ENCODE data around the gene MS4A6A. TPM values are rescaled to one million over a fixed set of nuclear protein-coding genes. Genes with fewer than 3 reads are reported as not detected.

MS4A6A gene
- total and polyA plus RNA-seq, 9 of the 15 experiments (the other 6 are each of a cell fraction or from before 2014, with no cell fraction given), result 0.57 to 9.5 (median 4.2) TPM

GRCh38 chr11:60161766-60162165 lies 21.1 kb downstream of the MS4A6A start:
- Histone ChIP-seq H3K27ac (ENCODE audit: extremely low read depth, low read depth, low read length) (no peak overlapping the region), H3K79me2 (ENCODE audit: control insufficient read depth, insufficient read depth, low read length) (no peaks in the 10 kb centered on the region), H2AFZ (ENCODE audit: low read depth, low read length) (peak overlapping the region; percentile 28; the same call in 1 of the 2 replicates), H3K9me1 (ENCODE audit: control insufficient read depth, insufficient read depth, low read length) (no peaks in the 10 kb centered on the region), H3K27me3 (ENCODE audit: control insufficient read depth in 2 of 2, insufficient read depth in 2 of 2, low read length in 2 of 2) (no peaks in the 10 kb centered on the region), H3K9ac (ENCODE audit: insufficient read depth in 1 of 2, low read depth in 2 of 2, low read length in 2 of 2) (no peak overlapping the region), H3K9me3 (replicated peaks; ENCODE audit: control insufficient read depth, insufficient read depth, low read depth, low read length) (peaks cover 2% of the 10 kb centered on the region; the same call in 1 of the 2 replicates), H3K4me3 (no peak overlapping the region), H3K4me2 (ENCODE audit: insufficient read depth, low read length) (no peak overlapping the region), H3K4me1 (replicated peaks in 1 of 2; ENCODE audit: control insufficient read depth in 2 of 2, insufficient read depth in 2 of 2, low read length in 2 of 2) (no peaks in the 10 kb centered on the region), H4K20me1 (replicated peaks; ENCODE audit: control insufficient read depth, insufficient read depth, low read length) (no peaks in the 10 kb centered on the region), H3K36me3 (ENCODE audit: control insufficient read depth, insufficient read depth, low read length) (no peaks in the 10 kb centered on the region)
- 23% methylated on average over 4 of the region's 4 CpGs for WGBS (ENCODE audit: insufficient coverage, low coverage, missing lambda C conversion rate)
- FAIRE-seq, result no peak
- POLR2A ChIA-PET, result no interaction called here
- TF ChIP-seq OTX1 (CRISPR knock-in tag; IDR thresholded peaks at IDR 0.05) (no peak), ZNF511 (CRISPR knock-in tag; IDR thresholded peaks at IDR 0.05) (no peak), ZNF384 (IDR thresholded peaks at IDR 0.05; ENCODE audit: low read depth, low read length) (no peak), FOSL1 (tag; conservative IDR thresholded peaks at IDR 0.05) (no peak), RAD21 (CRISPR knock-in tag; conservative IDR thresholded peaks at IDR 0.05 in 1 of 2, IDR thresholded peaks at IDR 0.05 in 1 of 2) (0 out of 4 replicates have a peak, but pooled peaks of 1 of the 2 experiments have one; percentile 11)
- CTCF ChIA-PET (ENCODE audit: low intra/inter-chr PET ratio), result no interaction called here
- ATAC-seq, result no peak
- BruUV-seq (replicated peaks), result no TSS peak
- DNase-seq (ENCODE audit: extremely low read depth in 1 of 4, low spot score in 3 of 4), result no peak
- in situ Hi-C loops (cut with MboI) (no loop called here), intact Hi-C loops (cut with micrococcal nuclease) (no loop called here)

GRCh38 chr11:60161107-60161506 lies 21.8 kb downstream of the MS4A6A start:
- Histone ChIP-seq H3K27ac (ENCODE audit: extremely low read depth, low read depth, low read length) (no peak overlapping the region), H4K20me1 (replicated peaks; ENCODE audit: control insufficient read depth, insufficient read depth, low read length) (no peaks in the 10 kb centered on the region), H3K9ac (ENCODE audit: insufficient read depth in 1 of 2, low read depth in 2 of 2, low read length in 2 of 2) (no peak overlapping the region), H3K4me1 (replicated peaks in 1 of 2; ENCODE audit: control insufficient read depth in 2 of 2, insufficient read depth in 2 of 2, low read length in 2 of 2) (no peaks in the 10 kb centered on the region), H3K9me1 (ENCODE audit: control insufficient read depth, insufficient read depth, low read length) (no peaks in the 10 kb centered on the region), H3K27me3 (ENCODE audit: control insufficient read depth in 2 of 2, insufficient read depth in 2 of 2, low read length in 2 of 2) (no peaks in the 10 kb centered on the region), H2AFZ (ENCODE audit: low read depth, low read length) (peak overlapping the region; percentile 61; the same call in 1 of the 2 replicates), H3K9me3 (replicated peaks; ENCODE audit: control insufficient read depth, insufficient read depth, low read depth, low read length) (peaks cover 2% of the 10 kb centered on the region; the same call in 1 of the 2 replicates), H3K36me3 (ENCODE audit: control insufficient read depth, insufficient read depth, low read length) (no peaks in the 10 kb centered on the region), H3K4me2 (ENCODE audit: insufficient read depth, low read length) (no peak overlapping the region), H3K79me2 (ENCODE audit: control insufficient read depth, insufficient read depth, low read length) (no peaks in the 10 kb centered on the region), H3K4me3 (no peak overlapping the region)
- TF ChIP-seq VEZF1 (CRISPR knock-in tag; IDR thresholded peaks at IDR 0.05), result no peak
- TF ChIP-seq CBFA2T2 (conservative IDR thresholded peaks at IDR 0.05), result no peak
- no TSS peak for BruUV-seq (replicated peaks)
- intact Hi-C loops (cut with micrococcal nuclease), result no loop called here
- in situ Hi-C loops (cut with MboI), result no loop called here
- 61% methylated on average over 2 of the region's 2 CpGs for WGBS (ENCODE audit: insufficient coverage, low coverage, missing lambda C conversion rate)
- DNase-seq (ENCODE audit: extremely low read depth in 1 of 4, low spot score in 3 of 4) (no peak), FAIRE-seq (no peak), ATAC-seq (no peak)
- CTCF ChIA-PET (ENCODE audit: low intra/inter-chr PET ratio), result no interaction called here
- POLR2A ChIA-PET, result no interaction called here

All from K562 (cell line).